Stimulated activated CD8-positive, alpha-beta memory T cell treated with anti-CD3 and anti-CD28 coated beads, Interleukin-15, amount 100 ng/mL, for 48 hours (primary cell): Measurements from ENCODE around the gene KIAA1217.

Experiments used
- DNase-seq, 2 donors: peaks; one replicate each; pipeline ENCODE4 v3.0.0-alpha.2; 2020; ENCODE audit warnings: low read depth in 2 of 2

The KIAA1217 gene

DNA sequence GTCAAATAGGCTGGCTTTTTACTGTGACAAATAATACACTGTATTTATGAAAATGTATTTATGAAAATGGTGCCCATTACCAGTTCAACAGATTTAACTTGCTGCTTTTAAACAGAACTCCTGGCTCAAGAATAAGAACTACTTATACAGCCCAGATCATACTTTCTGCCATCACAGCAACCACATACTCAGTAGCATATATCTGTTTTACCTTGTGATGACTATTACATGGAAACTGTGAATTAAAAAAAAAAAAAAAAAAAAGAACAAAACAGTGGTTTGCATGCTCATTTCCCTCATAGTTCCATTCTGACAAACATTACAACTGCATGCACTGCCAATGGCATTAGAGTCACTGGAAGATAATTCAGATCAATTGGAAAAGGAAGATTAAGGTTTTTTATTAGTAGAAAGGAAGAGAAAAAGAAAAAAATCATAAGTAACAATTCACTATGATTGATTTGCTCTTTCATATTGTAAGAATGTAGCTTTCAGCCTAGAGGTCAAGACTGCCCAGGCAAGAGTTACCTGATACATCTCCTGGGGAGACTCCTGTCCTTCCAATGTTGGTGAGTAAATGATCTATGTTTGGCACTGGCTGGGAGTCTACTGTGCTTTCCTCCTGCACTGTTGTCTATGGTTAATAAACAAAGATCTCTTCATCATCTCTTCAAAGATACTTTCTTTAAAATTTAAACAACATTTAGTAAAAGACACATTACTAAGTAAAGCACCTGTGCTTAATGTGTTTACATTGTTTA lies 381.9 kb downstream of the KIAA1217 start:
- no peak for DNase-seq

DNA sequence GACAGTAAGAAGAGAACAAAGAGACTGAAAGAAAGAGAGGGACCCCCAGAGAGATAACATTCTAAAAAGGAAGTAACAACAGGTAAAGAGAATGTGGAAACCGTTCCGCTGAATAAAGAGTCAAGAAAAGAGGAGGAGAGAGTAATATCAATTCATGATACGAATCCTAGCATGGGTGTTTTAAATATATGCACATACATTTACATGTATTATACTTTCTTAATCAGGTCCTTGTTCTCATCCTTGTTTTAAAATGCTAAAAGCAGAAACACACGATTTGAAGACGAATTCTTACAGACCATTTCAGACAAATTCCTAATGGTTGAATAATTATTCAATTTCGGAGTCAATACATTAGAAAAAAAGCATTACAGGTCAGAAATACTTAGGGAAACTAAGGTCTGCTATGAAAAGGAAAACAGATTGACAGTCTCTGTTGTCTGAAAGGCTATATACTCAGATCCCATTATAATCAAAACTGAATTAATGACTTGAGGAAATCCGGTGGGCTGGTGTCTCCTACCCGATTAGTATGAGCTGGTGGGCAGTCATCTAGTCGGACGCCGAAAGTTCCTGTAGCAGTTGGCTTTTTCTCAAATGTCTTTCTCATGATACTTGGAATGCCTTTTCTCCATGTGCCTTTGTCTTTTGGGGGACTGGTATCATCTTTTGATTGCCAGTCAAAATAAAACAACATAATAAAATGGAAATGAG lies 387.4 kb downstream of the KIAA1217 start:
- DNase-seq, result no peak

DNA sequence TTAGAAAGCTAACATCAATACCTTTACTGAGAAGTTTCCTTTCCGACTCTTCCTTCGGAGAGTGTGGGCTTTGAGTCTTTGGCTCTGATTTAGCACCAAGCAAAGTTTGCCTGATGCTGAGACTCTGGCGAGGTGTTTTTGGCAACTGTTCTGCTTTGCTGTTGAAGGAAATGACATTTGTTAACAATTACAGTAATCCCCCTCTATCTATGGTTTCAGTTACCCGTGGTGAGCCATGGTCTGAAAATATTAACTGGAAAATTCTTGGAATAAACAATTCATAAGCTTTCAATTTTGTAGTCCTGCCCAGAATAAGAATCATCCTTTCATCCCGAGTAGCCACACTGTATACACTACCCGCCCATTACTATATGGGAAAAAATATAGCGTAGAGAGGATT lies 388.5 kb downstream of the KIAA1217 start:
- DNase-seq, result no peak
